Lung (tissue), 12 donors: ENCODE data around the gene MRPL30. TPM values are rescaled to one million over a fixed set of nuclear protein-coding genes. Genes with fewer than 3 reads are reported as not detected.
"Not testable (repeated sequence)": the region's sequence is repeated elsewhere in the genome, so short reads cannot be mapped to it uniquely, and the experiment has no call there.

Experiments
- ATAC-seq: fragments of 200-7000 bp; cut with Tn5 transposase; one replicate; pipeline ENCODE4 v1.9.1; 2020; ENCODE audit warnings: moderate number of reproducible peaks; ENCODE audit not compliant: insufficient read depth, low FRiP score
- DNase-seq, 3 donors: peaks; one replicate each; pipeline ENCODE4 v3.0.0-alpha.2; 2013 to 2017
- H3K27ac ChIP-seq, 2 donors: one replicate each; pipeline ENCODE4 v1.5.1; 2013; ENCODE audit warnings: mild to moderate bottlenecking in 2 of 2, moderate library complexity in 2 of 2, control low read depth in 1 of 2, inconsistent platforms in 1 of 2, low read depth in 1 of 2, low read length in 1 of 2
- H3K27me3 ChIP-seq, 3 donors: one replicate each; pipeline ENCODE4 v1.5.1; 2013; ENCODE audit warnings: low read length in 2 of 3; ENCODE audit not compliant: control insufficient read depth in 3 of 3, insufficient read depth in 3 of 3
- H3K36me3 ChIP-seq, 4 donors: one replicate each; pipeline ENCODE4 v1.5.1; 2013; ENCODE audit warnings: low read length in 4 of 4, mild to moderate bottlenecking in 1 of 4, moderate library complexity in 1 of 4; ENCODE audit not compliant: control insufficient read depth in 4 of 4, insufficient read depth in 4 of 4
- H3K4me1 ChIP-seq, 5 donors: one replicate each; pipeline ENCODE4 v1.5.1; 2013; ENCODE audit warnings: low read length in 5 of 5, mild to moderate bottlenecking in 2 of 5, moderate library complexity in 1 of 5; ENCODE audit not compliant: control insufficient read depth in 5 of 5, insufficient read depth in 5 of 5
- H3K4me3 ChIP-seq: one replicate; pipeline ENCODE4 v1.5.1; 2013; ENCODE audit warnings: mild to moderate bottlenecking, control low read depth, moderate library complexity
- H3K9ac ChIP-seq, 2 donors: one replicate each; pipeline ENCODE4 v1.5.1; 2013; ENCODE audit warnings: low read length in 2 of 2, control low read depth in 1 of 2; ENCODE audit not compliant: insufficient read depth in 1 of 2
- H3K9me3 ChIP-seq, 4 donors: one replicate each; pipeline ENCODE4 v1.5.1; 2013; ENCODE audit warnings: low read length in 3 of 4, mild to moderate bottlenecking in 1 of 4, moderate library complexity in 1 of 4; ENCODE audit not compliant: control insufficient read depth in 4 of 4, insufficient read depth in 3 of 4
- CTCF ChIP-seq: IDR thresholded peaks from 2 replicates; pipeline ENCODE4 v1.5.1; 2012; ENCODE audit warnings: mild to moderate bottlenecking; ENCODE audit errors: control extremely low read depth, extremely low read depth
- WGBS, 2 donors: extraction: QIAGEN DNeasy Blood & Tissue Kit; methylation state at CpG; one replicate each; pipeline ENCODE4 v1.1.7; 2013; 5-methylcytosine and 5-hydroxymethylcytosine counted together
- polyA plus RNA-seq, 2 donors: library from polyadenylated mRNA; stranded (reverse); fragments of 200-250 nt; gene quantifications; one replicate each; pipeline ENCODE4 v1.2.1, GENCODE V29; 2013
- total RNA-seq, 2 donors: library from RNA; depleted of rRNA in 1 of 2; stranded (reverse); fragments of >200 nt in 1 of 2; gene quantifications; one replicate each; pipeline ENCODE4 v1.2.1, GENCODE V29; 2014 to 2021
- donor health status: control.
- donor health status: control.
- donor health status: Bipolar disorder and iron deficiency.
- donor health status: healthy.
- donor health status: DM: yes; HTN: yes; CAD: no.

Gene MRPL30
- total and polyA plus RNA-seq, 4 donors = 15.2 to 34.2 (median 20.0) TPM

GRCh38 chr2:99188357-99188756 is 7.4 kb downstream of the MRPL30 start:
- peaks cover 5 to 25% (median 15%) of the 10 kb centered on the region in 4 donors for H3K36me3 ChIP-seq

GRCh38 chr2:99190548-99190947 is 9.6 kb downstream of the MRPL30 start:
- no peaks in the 10 kb centered on the region for H3K4me1 ChIP-seq
- WGBS, 2 donors = 97% methylated on average over 1 of the region's 1 CpG
- no peak overlapping the region for H3K9ac ChIP-seq
- TF ChIP-seq CTCF = no peak
- H3K36me3 ChIP-seq = peaks cover 6 to 29% (median 15%) of the 10 kb centered on the region in 4 donors
- no peaks in the 10 kb centered on the region for H3K27me3 ChIP-seq
- no peak overlapping the region for H3K27ac ChIP-seq
- DNase-seq (no peak), ATAC-seq (no peak)
- H3K9me3 ChIP-seq = peaks cover 0 to 2% (median 0%) of the 10 kb centered on the region in 4 donors
- H3K4me3 ChIP-seq = no peak overlapping the region

More at GRCh38 chr2:99188357-99188756, 7.4 kb downstream of the MRPL30 start:
- H3K9ac ChIP-seq = no peak overlapping the region
- DNase-seq = no peak
- no peaks in the 10 kb centered on the region for H3K4me1 ChIP-seq
- no peaks in the 10 kb centered on the region for H3K27me3 ChIP-seq
- 95 to 99% methylated on average over 3 of the region's 3 CpGs for WGBS, 2 donors
- peaks cover 0 to 2% (median 0%) of the 10 kb centered on the region in 4 donors for H3K9me3 ChIP-seq
- no peak for TF ChIP-seq CTCF
- no peak overlapping the region for H3K4me3 ChIP-seq
- no peak overlapping the region for H3K27ac ChIP-seq
- no peak for ATAC-seq

- DNase-seq, ATAC-seq, H3K9ac ChIP-seq, H3K27ac ChIP-seq, H3K4me3 ChIP-seq, H3K9me3 ChIP-seq, H3K27me3 ChIP-seq, H3K4me1 ChIP-seq: not testable (repeated sequence)
- H3K36me3 ChIP-seq = peaks cover 10 to 32% (median 18%) of the 10 kb centered on the region in 4 donors
- WGBS, 2 donors = 100% methylated on average over 4 of the region's 4 CpGs
Measured at GRCh38 chr2:99192364-99192763, 11.4 kb downstream of the MRPL30 start.

- DNase-seq = peak in 1 of 3 donors; percentile 16
Measured at GRCh38 chr2:99198103-99198841, 17.3 kb downstream of the MRPL30 start.

More at GRCh38 chr2:99198103-99198841, 17.3 kb downstream of the MRPL30 start:
- H3K9me3 ChIP-seq = no peaks in the 10 kb centered on the region
- no peaks in the 10 kb centered on the region for H3K27me3 ChIP-seq
- peak overlapping the region in 1 of 2 donors; percentile 59 for H3K27ac ChIP-seq
- peaks cover 5 to 19% (median 11%) of the 10 kb centered on the region in 4 donors for H3K36me3 ChIP-seq
- no peak overlapping the region for H3K9ac ChIP-seq
- no peak overlapping the region for H3K4me3 ChIP-seq
- TF ChIP-seq CTCF = no peak
- ATAC-seq = no peak
- H3K4me1 ChIP-seq = peaks cover 0 to 1% (median 0%) of the 10 kb centered on the region in 5 donors
- WGBS, 2 donors = 73 to 88% methylated on average over 6 of the region's 6 CpGs
